ENCODE data around the gene SIDT2.
"Not testable (repeated sequence)": the region's sequence is repeated elsewhere in the genome, so short reads cannot be mapped to it uniquely, and the experiment has no call there.

The SIDT2 gene

DNA sequence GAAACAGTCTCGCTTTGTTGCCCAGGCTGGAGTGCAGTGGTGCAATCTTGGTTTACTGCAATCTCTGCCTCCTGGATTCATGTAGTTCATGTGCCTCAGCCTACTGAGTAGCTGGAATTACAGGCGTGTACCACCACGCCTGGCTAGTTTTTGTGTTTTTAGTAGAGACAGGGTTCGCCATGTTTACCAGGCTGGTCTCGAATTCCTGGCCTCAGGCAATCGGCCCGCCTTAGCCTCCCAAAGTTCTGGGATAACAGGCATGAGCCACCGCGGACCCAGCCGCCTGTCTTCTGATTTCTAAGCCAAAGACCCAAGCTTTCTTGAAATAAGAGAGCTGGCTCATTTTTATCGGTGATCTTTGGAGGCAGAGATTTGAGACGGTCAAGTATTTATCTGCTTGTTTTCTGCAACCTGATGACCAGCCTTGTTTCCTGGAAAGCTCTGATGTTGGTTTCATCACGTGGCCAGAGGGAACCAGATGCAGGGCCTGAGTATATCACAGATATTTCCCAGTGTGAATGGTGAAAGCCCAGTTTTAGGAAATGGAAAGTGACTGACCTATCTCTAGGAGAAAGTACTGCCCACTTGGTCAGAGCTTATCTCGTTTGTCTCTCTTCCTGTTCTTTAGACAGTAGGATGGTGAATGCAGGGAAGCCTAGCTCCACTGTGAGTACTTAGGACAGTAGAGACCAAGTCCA lies 5.7 kb upstream of the SIDT2 start:
- DNase-seq (ENCODE audit: low read depth), result no peak

- DNase-seq (ENCODE audit: low read depth), result no peak
Measured at GRCh38 chr11:117175104-117175503, 3.4 kb upstream of the SIDT2 start.

GRCh38 chr11:117175781-117176180 lies 2.8 kb upstream of the SIDT2 start:
- DNase-seq (ENCODE audit: low read depth), result no peak

DNA sequence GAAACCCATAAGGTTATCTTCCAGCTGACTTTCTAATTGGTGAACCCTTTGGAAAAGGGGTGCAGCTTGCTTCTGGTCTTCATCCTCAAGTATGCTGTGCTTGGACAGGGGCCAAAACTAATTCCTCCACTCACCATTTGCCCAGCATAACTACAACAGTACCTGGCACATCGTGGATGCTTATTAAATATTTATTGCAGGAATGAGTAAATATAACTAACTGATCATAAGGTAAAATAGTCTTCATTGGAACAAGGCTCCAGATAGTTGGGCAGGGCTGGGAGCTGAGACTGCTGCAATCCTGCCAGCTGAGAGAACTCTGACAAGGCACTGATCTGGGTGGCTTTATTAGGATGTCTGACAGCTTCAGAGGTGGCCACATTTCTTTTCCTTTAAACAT lies 2.4 kb upstream of the SIDT2 start:
- DNase-seq (ENCODE audit: low read depth), result no peak

GRCh38 chr11:117177534-117178209 lies 871 bp upstream of the SIDT2 start:
- no peak for DNase-seq (ENCODE audit: low read depth)

DNA sequence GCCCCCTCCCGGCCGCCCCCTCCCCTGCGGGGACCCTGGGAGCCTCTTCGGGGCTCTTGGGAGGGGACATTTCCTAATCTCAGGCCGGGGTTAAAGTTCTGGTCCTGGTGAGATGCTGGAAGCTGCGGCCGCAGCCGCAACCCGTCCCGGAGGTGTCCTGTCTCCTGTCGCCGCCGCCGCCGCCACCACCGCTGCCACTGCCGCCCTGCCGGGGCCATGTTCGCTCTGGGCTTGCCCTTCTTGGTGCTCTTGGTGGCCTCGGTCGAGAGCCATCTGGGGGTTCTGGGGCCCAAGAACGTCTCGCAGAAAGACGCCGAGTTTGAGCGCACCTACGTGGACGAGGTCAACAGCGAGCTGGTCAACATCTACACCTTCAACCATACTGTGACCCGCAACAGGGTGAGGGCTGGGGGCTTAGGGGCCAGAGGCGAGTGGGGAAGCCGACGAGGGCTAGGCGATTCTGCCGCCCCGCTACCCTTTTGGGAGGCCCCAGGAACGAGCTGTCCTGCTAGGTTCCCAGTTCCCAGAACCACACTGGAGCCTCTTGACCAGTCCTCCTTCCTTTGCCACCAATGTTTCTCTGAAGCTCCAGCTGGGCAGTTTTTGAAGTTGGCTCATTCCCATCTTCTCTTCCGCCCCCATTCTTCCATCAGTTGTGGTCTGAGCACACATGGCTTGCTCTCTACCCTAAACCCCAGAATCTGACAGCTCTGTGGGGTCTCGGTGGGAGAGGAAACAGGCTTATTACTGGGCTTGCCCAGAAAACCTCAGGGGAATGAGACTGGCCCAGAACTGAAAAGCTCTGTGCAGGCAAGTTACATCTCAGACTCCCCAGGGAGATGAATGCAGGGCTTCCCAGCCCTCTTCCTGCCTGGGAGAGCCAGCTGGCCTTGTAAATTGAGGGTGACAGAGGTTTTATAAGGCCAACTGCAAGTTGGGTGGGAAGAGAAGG lies 781 bp downstream of the SIDT2 start:
- DNase-seq (ENCODE audit: low read depth), result peak; percentile 70

DNA sequence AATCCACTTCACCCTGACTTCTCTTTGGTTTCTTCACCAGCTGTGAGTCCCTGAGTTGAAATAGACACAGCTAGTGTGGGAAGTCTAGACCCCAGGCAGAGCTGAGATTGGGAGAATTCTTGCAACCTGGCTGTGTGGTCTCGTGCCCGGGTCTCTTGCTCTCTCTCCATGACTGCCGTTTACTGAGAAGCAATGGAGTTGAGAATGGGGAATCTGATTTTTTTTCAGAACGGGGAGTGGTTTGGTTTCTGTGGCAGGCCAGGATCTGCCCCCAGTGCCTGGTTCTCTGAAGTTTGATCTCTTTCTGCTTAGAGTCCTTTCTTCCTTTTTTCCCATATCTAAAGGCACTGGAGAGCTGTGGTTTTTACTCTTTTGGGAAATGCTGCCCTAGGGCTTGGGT lies 1.5 kb downstream of the SIDT2 start:
- peak; percentile 63 for DNase-seq (ENCODE audit: low read depth)

DNA sequence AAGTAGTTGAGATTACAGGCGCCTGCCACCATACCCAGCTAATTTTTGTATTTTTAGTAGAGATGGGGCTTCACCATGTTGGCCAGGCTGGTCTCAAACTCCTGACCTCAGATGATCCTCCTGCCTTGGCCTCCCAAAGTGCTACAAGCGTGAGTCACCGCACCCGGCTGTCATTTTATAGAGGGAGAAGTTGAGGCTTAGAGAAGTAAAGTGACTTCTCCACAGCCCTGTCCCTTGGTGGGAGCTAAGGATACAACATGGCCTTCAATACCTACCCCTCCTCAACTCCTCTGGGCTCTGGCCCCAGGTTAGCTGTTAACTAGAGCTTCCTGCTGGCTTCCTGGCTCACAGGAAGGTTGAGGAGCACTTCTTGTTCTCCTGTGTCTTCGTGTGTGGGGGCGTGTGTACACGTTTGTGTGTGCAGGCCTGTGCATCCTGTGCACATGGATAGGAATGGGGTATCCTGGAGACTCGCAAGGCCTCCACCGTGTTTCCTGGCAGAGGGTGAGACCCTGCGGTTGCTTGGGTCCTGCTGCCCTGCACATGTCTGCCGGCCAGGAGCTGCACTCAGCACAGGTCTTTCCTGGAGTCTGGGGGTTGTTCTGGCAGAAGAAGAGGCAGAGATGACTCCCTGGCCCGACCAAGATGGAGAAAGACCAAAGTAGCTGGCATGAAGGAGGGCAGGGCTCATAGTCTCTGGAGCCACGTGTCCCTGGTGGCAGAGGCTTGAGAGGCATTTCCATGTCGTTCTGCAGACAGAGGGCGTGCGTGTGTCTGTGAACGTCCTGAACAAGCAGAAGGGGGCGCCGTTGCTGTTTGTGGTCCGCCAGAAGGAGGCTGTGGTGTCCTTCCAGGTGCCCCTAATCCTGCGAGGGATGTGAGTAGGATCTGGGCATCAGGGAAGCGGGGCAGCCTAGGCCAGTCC lies 2.4 kb downstream of the SIDT2 start:
- peak; percentile 76 for DNase-seq (ENCODE audit: low read depth)

GRCh38 chr11:117181586-117182550 lies 3.3 kb downstream of the SIDT2 start:
- no peak for DNase-seq (ENCODE audit: low read depth)

- DNase-seq (ENCODE audit: low read depth), result no peak
Measured at GRCh38 chr11:117182551-117182935, 4.0 kb downstream of the SIDT2 start.

GRCh38 chr11:117183178-117183577 lies 4.6 kb downstream of the SIDT2 start:
- DNase-seq (ENCODE audit: low read depth), result not testable (repeated sequence)

DNA sequence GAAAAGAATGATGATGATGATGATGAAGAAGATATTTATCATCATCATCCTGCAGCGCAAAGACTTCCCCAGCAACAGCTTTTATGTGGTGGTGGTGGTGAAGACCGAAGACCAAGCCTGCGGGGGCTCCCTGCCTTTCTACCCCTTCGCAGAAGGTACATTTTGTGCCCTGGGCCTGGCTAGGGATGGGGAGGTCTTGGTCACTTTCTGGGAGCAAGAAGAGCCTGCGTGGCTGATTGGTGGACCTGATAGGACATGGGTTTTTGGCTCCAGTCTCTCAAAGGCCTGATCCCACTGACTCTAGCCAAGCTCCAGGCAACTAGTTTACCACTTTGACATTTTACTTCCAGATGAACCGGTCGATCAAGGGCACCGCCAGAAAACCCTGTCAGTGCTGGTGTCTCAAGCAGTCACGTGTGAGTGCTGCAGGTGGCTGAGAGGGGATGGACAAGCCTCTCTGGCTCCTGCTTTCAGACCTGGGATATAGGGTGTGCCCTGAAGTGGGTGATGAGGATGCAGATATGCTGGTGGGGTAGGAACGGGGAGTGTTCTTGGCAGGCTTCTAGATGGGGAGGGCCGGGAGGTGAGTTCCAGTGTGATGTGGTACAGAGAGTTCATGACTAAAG lies 5.3 kb downstream of the SIDT2 start:
- DNase-seq (ENCODE audit: low read depth), result no peak

DNA sequence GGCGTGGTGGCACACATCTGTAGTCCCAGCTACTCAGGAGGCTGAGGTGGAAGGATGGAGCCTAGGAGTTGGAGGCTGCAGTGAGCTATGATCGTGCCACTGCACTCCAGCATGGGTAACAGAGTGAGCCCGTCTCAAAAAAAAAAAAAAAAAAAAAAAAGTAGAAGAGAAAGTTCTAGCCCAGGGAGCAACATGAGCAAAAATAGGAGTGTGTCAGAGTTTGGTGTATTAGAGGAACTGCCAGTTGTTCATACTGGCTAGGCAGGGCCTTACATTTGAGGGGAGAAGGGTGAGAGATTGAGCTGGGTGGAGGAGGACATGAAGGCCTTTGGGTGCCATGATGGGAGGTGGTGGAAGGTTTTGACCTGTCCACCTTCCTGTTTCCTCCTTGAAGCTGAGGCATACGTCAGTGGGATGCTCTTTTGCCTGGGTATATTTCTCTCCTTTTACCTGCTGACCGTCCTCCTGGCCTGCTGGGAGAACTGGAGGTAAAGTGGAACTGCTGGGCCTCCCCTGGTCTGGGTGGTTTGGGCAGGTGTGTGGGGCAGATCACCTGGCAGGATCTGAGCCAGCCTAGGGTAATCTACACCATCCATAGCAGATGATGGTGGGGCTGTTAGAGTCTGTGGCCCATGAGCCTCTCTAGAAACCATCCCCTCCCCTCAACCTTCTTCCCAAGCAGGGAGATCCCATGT lies 7.3 kb downstream of the SIDT2 start:
- no peak for DNase-seq (ENCODE audit: low read depth)

DNA sequence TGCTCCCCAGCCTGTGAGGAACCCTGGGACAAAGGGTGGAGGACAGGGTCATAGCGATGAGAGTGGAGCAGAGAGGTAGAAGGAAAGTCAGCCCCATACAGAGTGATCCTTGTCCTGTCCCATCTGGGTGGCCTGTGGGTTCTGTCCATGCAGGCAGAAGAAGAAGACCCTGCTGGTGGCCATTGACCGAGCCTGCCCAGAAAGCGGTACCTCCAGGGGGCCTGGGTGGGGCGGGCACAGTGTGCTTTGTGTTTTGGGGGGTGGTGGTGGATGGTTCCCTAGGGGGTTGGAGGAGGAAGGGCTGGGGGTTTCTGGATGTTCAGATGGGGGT lies 7.9 kb downstream of the SIDT2 start:
- DNase-seq (ENCODE audit: low read depth), result no peak

DNA sequence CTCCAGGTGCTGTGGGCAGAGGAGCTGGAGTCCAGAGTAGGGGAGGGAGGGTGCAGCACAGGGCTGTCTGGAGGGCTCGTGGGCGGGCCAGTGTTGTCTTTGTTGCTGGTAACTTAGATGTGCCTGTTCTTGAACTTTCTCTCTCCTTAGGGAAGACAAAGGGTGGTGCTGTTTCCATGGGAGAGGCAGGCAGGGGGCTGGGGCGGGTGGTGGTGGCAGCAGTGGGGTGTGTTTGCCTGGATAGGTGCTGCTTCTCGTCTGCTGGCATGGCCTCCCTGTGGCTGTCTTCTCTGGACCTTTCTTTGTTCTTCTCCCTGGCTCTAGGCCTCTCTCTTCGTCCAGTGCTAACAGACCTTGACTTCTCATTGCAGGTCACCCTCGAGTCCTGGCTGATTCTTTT lies 8.5 kb downstream of the SIDT2 start:
- DNase-seq (ENCODE audit: low read depth), result no peak

GRCh38 chr11:117187428-117187798 lies 8.9 kb downstream of the SIDT2 start:
- no peak for DNase-seq (ENCODE audit: low read depth)

DNA sequence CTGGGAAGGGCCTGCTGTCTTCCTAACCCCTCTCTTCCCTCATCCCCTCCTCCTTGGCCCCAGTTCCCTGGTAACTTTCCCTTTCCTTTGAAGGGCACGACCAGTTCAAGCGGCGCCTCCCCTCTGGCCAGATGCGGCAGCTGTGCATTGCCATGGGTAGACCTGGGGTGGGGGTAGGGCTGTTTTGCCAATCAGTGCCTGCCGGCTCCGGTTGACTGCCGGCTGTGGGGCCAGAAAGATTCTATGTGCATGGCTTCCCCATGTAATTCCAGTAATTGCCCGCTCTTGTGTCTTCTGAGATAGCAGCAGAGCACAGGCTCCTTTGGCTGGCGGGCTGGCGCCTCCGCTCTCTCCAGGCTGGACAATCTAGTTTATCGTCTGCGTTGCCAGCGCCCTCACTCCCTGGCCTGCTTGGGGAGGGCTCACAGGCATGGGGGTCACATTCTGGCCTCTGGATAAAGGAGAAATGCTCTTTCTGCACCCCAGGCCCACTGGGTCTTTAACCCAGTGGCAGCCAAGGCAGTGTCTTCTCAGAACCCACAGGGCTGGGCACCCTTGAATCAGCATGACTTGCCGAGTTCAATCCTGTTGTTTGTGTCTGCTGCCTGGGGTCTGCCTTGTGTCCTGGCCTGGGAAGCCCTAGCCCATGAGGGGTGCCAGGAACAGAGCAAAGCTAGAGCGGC lies 9.4 kb downstream of the SIDT2 start:
- no peak for DNase-seq (ENCODE audit: low read depth)

GRCh38 chr11:117188620-117189081 lies 10.1 kb downstream of the SIDT2 start:
- DNase-seq (ENCODE audit: low read depth), result no peak

All from EH (cell line).